CD4-positive, alpha-beta T cell treated with Interleukin-4 for 1 hour (primary cell): ENCODE measurements around the gene SRP9.
A peak's percentile ranks its signal among the peaks of the same experiment; 100 is the strongest.
"Not testable (repeated sequence)": the region's sequence is repeated elsewhere in the genome, so short reads cannot be mapped to it uniquely, and the experiment has no call there.

Source experiments
- DNase-seq, 2 donors: peaks; one replicate each; pipeline ENCODE4 v3.0.0-alpha.2; 2020 to 2022

Gene SRP9

GRCh38 chr1:225757927-225758656 lies 19.5 kb upstream of the SRP9 start:
- no peak for DNase-seq

- DNase-seq, result not testable (repeated sequence)
These were observed 17.7 kb upstream of the SRP9 start for GRCh38 chr1:225759972-225760371.

GRCh38 chr1:225760531-225760930 lies 17.1 kb upstream of the SRP9 start:
- DNase-seq, result no peak

GRCh38 chr1:225761395-225761794 lies 16.2 kb upstream of the SRP9 start:
- not testable (repeated sequence) for DNase-seq

- no peak for DNase-seq
These were observed 15.6 kb upstream of the SRP9 start for GRCh38 chr1:225762002-225762441.

- no peak for DNase-seq
These were observed 15.2 kb upstream of the SRP9 start for GRCh38 chr1:225762444-225762843.

GRCh38 chr1:225763716-225764548 lies 13.7 kb upstream of the SRP9 start:
- no peak for DNase-seq

- no peak for DNase-seq
These were observed 11.5 kb upstream of the SRP9 start for GRCh38 chr1:225765982-225766674.

- DNase-seq, result no peak
These were observed 10.5 kb upstream of the SRP9 start for GRCh38 chr1:225766967-225767633.

GRCh38 chr1:225767634-225768540 lies 9.7 kb upstream of the SRP9 start:
- no peak for DNase-seq

GRCh38 chr1:225768662-225769426 lies 8.8 kb upstream of the SRP9 start:
- no peak for DNase-seq

- DNase-seq, result no peak
These were observed 7.9 kb upstream of the SRP9 start for GRCh38 chr1:225769687-225770086.

- no peak for DNase-seq
These were observed 6.9 kb upstream of the SRP9 start for GRCh38 chr1:225770561-225771248.

GRCh38 chr1:225771661-225772322 lies 5.8 kb upstream of the SRP9 start:
- no peak for DNase-seq

- DNase-seq, result peak; percentile 30 to 48
These were observed 5.3 kb upstream of the SRP9 start for GRCh38 chr1:225772323-225772768.

GRCh38 chr1:225772848-225773247 lies 4.8 kb upstream of the SRP9 start:
- DNase-seq, result no peak

- no peak for DNase-seq
These were observed 3.1 kb upstream of the SRP9 start for GRCh38 chr1:225774281-225775147.

- DNase-seq, result no peak
These were observed 1.3 kb upstream of the SRP9 start for GRCh38 chr1:225776294-225776693.
